GM12872 (cell line): Measurements from ENCODE around the gene CHST4.

Experiments used
- TF ChIP-seq, protein P1 (sequence below): IDR thresholded peaks from 3 replicates; pipeline ENCODE4 v1.5.1; 2011; ENCODE audit warnings: low read depth, mild to moderate bottlenecking, low read length, moderate library complexity; ENCODE audit not compliant: insufficient read depth

The CHST4 gene

GRCh38 chr16:71564335-71564967 is 38.2 kb downstream of the CHST4 start:
- TF ChIP-seq, protein P1, sequence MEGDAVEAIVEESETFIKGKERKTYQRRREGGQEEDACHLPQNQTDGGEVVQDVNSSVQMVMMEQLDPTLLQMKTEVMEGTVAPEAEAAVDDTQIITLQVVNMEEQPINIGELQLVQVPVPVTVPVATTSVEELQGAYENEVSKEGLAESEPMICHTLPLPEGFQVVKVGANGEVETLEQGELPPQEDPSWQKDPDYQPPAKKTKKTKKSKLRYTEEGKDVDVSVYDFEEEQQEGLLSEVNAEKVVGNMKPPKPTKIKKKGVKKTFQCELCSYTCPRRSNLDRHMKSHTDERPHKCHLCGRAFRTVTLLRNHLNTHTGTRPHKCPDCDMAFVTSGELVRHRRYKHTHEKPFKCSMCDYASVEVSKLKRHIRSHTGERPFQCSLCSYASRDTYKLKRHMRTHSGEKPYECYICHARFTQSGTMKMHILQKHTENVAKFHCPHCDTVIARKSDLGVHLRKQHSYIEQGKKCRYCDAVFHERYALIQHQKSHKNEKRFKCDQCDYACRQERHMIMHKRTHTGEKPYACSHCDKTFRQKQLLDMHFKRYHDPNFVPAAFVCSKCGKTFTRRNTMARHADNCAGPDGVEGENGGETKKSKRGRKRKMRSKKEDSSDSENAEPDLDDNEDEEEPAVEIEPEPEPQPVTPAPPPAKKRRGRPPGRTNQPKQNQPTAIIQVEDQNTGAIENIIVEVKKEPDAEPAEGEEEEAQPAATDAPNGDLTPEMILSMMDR, result no peak

DNA sequence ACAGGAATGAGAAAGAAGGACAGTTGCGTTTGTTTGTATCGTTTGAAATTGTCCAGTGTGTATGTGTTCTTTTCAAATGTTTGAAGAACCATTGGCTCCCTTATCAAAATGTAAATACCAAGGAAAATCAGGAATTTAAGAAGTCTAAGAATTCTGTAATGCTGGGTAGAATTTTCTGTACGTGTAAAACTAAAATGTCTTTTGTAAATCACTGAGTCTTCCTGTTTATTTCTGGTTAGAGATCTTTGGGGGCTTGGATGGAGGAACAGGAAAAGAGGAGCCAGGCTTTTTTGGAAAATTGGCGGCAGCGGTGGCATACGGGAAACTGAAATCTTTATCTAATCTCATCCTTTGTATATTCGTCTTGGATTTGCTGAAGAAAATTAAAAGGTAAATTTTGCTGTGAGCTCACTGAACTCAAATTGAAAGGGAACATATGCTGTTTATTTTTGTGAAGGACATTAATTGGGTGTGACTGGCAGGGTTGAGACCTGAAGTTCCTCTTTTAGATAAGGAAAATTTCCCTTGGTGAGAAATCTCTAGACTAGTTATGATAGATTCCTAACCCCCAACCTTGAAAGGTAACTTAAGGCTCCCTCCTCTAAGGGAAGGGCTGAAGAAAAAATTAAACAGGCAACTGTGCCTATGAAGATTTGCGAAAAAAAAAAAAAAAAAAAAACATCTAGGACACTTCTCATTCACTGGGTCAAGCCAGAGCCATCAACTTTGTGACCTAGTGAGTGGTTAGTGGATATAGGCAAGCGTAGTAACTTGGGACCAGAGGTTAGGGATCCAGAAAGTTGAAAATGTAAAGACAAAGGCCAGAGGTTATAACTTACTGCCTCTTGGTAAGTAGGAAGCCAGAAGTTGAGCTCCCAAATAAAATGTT is 39.8 kb downstream of the CHST4 start:
- TF ChIP-seq, protein P1, result no peak

DNA sequence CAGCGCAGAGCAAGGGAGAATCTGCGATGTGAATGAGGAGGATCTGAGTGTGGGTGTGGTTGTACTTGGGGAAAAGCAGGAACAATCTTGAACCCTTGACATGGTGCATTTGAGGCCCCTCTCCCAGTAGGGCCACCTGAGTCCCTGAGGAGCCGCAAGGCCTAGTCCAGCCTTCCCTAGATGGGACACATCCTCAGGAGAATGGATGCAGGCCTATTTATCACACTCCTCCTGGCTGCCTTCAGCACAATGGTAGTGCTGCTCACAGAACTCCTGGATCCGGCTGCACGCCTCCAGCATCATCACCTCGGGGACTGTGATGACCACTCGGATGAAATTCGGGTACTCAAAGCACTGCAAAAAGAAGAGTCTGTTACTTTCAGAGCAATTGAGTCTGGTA is 41.7 kb downstream of the CHST4 start:
- TF ChIP-seq, protein P1, result no peak

DNA sequence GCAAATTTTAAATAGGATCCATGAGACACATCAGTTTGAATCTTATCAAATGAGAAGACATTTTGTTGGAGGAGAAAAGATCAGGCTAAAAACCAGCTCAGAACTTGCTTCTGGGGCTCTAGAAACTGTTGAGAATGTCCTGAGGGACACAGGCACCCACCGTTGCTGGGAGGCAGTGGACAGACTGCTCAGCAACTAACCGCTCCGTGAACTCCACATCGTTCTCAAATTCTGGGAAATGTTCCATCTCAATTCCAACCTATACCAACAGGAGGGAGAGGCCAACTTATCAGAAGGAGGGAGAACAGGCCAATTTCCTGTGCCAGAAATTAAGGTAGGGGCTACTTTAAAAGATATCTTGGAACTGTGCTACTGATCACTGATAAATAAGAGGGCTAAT is 42.3 kb downstream of the CHST4 start:
- TF ChIP-seq, protein P1, result no peak

GRCh38 chr16:71569621-71570020 is 43.4 kb downstream of the CHST4 start:
- TF ChIP-seq, protein P1, result no peak

- TF ChIP-seq, protein P1, result no peak
These were observed 43.9 kb downstream of the CHST4 start for GRCh38 chr16:71570144-71570543.

GRCh38 chr16:71572497-71573116 is 46.4 kb downstream of the CHST4 start:
- TF ChIP-seq, protein P1, result no peak
